Bronchial smooth muscle cell (primary cell): ENCODE results near the gene KANSL2. TPM values are rescaled to one million over a fixed set of nuclear protein-coding genes. Genes with fewer than 3 reads are reported as not detected.

Experiments used
- total RNA-seq: library from RNA; depleted of rRNA; stranded (reverse); fragments of >200 nt; gene quantifications from 2 replicates; pipeline ENCODE4 v1.2.1, GENCODE V29; 2014

Gene KANSL2, protein sequence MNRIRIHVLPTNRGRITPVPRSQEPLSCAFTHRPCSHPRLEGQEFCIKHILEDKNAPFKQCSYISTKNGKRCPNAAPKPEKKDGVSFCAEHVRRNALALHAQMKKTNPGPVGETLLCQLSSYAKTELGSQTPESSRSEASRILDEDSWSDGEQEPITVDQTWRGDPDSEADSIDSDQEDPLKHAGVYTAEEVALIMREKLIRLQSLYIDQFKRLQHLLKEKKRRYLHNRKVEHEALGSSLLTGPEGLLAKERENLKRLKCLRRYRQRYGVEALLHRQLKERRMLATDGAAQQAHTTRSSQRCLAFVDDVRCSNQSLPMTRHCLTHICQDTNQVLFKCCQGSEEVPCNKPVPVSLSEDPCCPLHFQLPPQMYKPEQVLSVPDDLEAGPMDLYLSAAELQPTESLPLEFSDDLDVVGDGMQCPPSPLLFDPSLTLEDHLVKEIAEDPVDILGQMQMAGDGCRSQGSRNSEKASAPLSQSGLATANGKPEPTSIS
- total RNA-seq, result 31.8 and 44.7 TPM in 2 replicates

GRCh38 chr12:48681710-48682532, at the start of gene KANSL2:
Gene KANSL2, minus strand, starts transcription at chr12:48682238. Its CDS starts 606 bp downstream, at chr12:48681632.

GRCh38 chr12:48716493-48717251, 34.6 kb upstream of the KANSL2 start, which contains the start of gene CCNT1:
Gene CCNT1, minus strand, starts transcription at chr12:48716707. Its CDS starts 32 bp downstream, at chr12:48716675.

Other genes with a start within 250 kb of the KANSL2 start
- gene ANP32D, start 209.7 kb downstream of the KANSL2 start, total RNA-seq, result not detected in 2 replicates
- gene C12orf54, start 199.7 kb downstream of the KANSL2 start, total RNA-seq, result not detected in 2 replicates
- not detected in 2 replicates for gene OR8S1, start 156.6 kb downstream of the KANSL2 start, total RNA-seq
- not detected in 2 replicates for gene LALBA, start 112.2 kb downstream of the KANSL2 start, total RNA-seq
- gene CCNT1, start 34.5 kb upstream of the KANSL2 start, total RNA-seq, result 13.4 and 16.1 TPM in 2 replicates
- gene ADCY6, start 106.9 kb upstream of the KANSL2 start, total RNA-seq, result 44.8 and 56.3 TPM in 2 replicates
- 22.4 and 43.2 TPM in 2 replicates for gene CACNB3, start 136.3 kb upstream of the KANSL2 start, total RNA-seq
- 75.7 and 121 TPM in 2 replicates for gene DDX23, start 169.9 kb upstream of the KANSL2 start, total RNA-seq
- gene RND1, start 183.6 kb upstream of the KANSL2 start, total RNA-seq, result 0.26 and 0.79 TPM in 2 replicates
- 14.4 and 15.8 TPM in 2 replicates for gene FKBP11, start 243.3 kb upstream of the KANSL2 start, total RNA-seq